Activated B cell treated with CpG ODN at 0.5 μM for 24 hours (primary cell): Measurements from ENCODE around the gene UBE2I. TPM values are rescaled to one million over a fixed set of nuclear protein-coding genes. Genes with fewer than 3 reads are reported as not detected.
"Not testable (repeated sequence)": the region's sequence is repeated elsewhere in the genome, so short reads cannot be mapped to it uniquely, and the experiment has no call there.

Source experiments
- ATAC-seq: fragments of 200-7000 bp; cut with Tn5 transposase; one replicate; pipeline ENCODE4 v1.10.0; 2021; ENCODE audit warnings: low read depth, mild to moderate bottlenecking, moderate library complexity
- CTCF ChIA-PET: fragments of 350-600 bp; sonication (Branson Sonifier 250); formaldehyde crosslinking; loops from one replicate; lab custom pipeline; 2021; ENCODE audit warnings: antibody characterized with exemption; lab: Charles Lee
- POLR2A ChIA-PET: fragments of 350-600 bp; sonication (Branson Sonifier 250); formaldehyde crosslinking; loops from one replicate; lab custom pipeline; 2021; ENCODE audit warnings: antibody characterized with exemption; lab: Charles Lee
- DNase-seq: peaks from one replicate; pipeline ENCODE4 v3.0.0; 2022
- H3K27ac Mint-ChIP-seq: one replicate; pipeline ENCODE4 v1.8.0; 2020; ENCODE audit warnings: mixed read lengths
- H3K27me3 Mint-ChIP-seq: one replicate; pipeline ENCODE4 v1.8.0; 2021; ENCODE audit warnings: mixed read lengths
- H3K36me3 Mint-ChIP-seq: one replicate; pipeline ENCODE4 v1.8.0; 2021; ENCODE audit warnings: low read depth, mixed read lengths
- H3K4me1 Mint-ChIP-seq: one replicate; pipeline ENCODE4 v1.8.0; 2021; ENCODE audit warnings: mixed read lengths
- H3K4me3 Mint-ChIP-seq: one replicate; pipeline ENCODE4 v1.8.0; 2020; ENCODE audit warnings: mild to moderate bottlenecking, mixed read lengths
- H3K9me3 Mint-ChIP-seq: one replicate; pipeline ENCODE4 v1.8.0; 2020; ENCODE audit warnings: mixed read lengths
- CTCF ChIP-seq: fragments of 200-600 bp; IDR thresholded peaks from one replicate; pipeline ENCODE4 v1.8.0; 2022; ENCODE audit warnings: antibody characterized with exemption, mild to moderate bottlenecking
- intact Hi-C: fragments of 100-400 bp; cut with micrococcal nuclease; formaldehyde crosslinking; loops from one replicate; pipeline ENCODE4 v1.15.1; 2024
- total RNA-seq: library from RNA; stranded (reverse); gene quantifications from 2 replicates; pipeline ENCODE4 v1.2.3, GENCODE V29; 2022

Gene UBE2I
- total RNA-seq, 1 donor from 2014 or later, result 240 TPM

DNA sequence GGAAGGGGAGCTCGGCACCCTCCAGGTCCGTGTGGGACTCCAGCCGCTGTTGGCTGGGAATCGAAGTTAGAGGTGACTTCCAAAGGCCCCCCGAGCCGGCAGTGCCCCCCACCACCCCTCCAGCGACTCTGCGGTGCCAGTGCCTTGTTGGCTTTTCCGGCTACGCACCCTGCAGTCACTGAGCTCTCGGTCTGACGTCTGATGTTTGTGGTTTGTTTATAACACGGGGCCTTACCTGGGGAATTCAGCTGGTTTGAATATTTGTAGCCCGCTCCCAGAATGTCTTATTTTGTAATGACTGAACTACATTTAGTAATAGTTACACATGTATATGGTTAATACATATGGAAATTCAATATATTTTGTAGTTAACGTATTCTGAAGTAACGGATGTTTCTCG lies 17.0 kb downstream of the UBE2I start:
- intact Hi-C loops, result loop anchor here (2.0 kb wide), 1 partner anchor 16 kb away; no protein-coding TSS in a partner anchor
- H3K27me3 Mint-ChIP-seq, result no peaks in the 10 kb centered on the region
- ChIA-PET CTCF (no interaction called here), POLR2A (interaction anchor here (0.5 to 1.4 kb wide), 7 partner anchors 17 to 704 kb away, joined by 3 to 13 read pairs (median 4); partner anchors contain the start of genes GFER and UBE2I)
- H3K27ac Mint-ChIP-seq, result peak overlapping the region; percentile 77
- peak; percentile 61 for ATAC-seq
- peak overlapping the region; percentile 46 for H3K4me3 Mint-ChIP-seq
- TF ChIP-seq CTCF, result no peak
- H3K36me3 Mint-ChIP-seq, result peaks cover 29% of the 10 kb centered on the region
- DNase-seq, result no peak
- no peaks in the 10 kb centered on the region for H3K9me3 Mint-ChIP-seq
- peaks cover 9% of the 10 kb centered on the region for H3K4me1 Mint-ChIP-seq

DNA sequence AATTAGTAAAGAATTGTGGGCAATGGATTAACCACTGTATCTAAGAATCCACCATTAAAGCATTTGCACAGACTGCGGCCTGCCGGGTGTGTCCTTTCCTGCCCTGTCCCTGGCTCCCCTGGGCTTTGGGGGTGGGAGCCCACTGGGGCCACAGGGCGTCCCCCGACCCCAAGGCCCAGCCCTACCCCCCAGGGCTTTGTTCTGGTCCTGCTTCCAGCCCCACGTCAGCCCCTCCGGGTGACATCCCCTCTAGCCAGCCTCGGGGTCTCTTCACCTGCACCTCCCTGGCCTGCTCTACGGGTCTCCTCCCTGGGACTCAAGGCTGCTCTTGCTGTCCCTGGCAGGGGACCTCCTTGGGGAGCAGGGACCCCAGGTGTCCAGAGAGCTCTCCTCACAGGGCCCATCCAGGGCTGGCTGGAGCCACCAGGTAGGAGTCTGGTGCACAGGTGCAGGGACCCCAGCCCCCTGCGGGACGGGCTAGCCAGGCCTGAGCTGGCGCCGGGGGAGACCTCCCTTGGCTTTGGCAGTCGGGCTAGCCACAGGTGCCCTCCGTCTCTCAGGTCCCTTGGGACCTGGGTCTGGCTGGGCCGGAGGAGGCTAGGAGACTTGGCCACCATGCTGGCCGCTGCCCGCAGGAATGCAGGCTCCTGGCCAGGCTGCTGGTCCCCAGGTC lies 17.6 kb downstream of the UBE2I start:
- intact Hi-C loops, result loop anchor here (2.0 kb wide), 1 partner anchor 16 kb away; no protein-coding TSS in a partner anchor
- ChIA-PET CTCF (no interaction called here), POLR2A (interaction anchor here (0.5 to 1.4 kb wide), 5 partner anchors 18 to 703 kb away, joined by 3 to 13 read pairs (median 4); partner anchors contain the start of genes GFER and UBE2I)
- Mint-ChIP-seq H3K27ac (peak overlapping the region; percentile 77), H3K4me3 (no peak overlapping the region), H3K9me3 (no peaks in the 10 kb centered on the region), H3K36me3 (peaks cover 28% of the 10 kb centered on the region), H3K4me1 (peaks cover 16% of the 10 kb centered on the region), H3K27me3 (no peaks in the 10 kb centered on the region)
- DNase-seq (no peak), ATAC-seq (no peak)
- TF ChIP-seq CTCF, result no peak

GRCh38 chr16:1327619-1327947 lies 18.1 kb downstream of the UBE2I start:
- CTCF ChIA-PET, result no interaction called here
- Mint-ChIP-seq H3K4me3 (no peak overlapping the region), H3K4me1 (peaks cover 21% of the 10 kb centered on the region), H3K27me3 (peaks cover 4% of the 10 kb centered on the region), H3K9me3 (no peaks in the 10 kb centered on the region), H3K27ac (no peak overlapping the region), H3K36me3 (peaks cover 27% of the 10 kb centered on the region)
- ATAC-seq, result no peak
- no peak for TF ChIP-seq CTCF
- intact Hi-C loops, result loop anchor here (2.0 kb wide), 1 partner anchor 17 kb away; no protein-coding TSS in a partner anchor
- POLR2A ChIA-PET, result no interaction called here
- DNase-seq, result no peak

GRCh38 chr16:1328136-1328535 lies 18.7 kb downstream of the UBE2I start:
- H3K27me3 Mint-ChIP-seq, CTCF ChIA-PET, POLR2A ChIA-PET, H3K9me3 Mint-ChIP-seq, H3K27ac Mint-ChIP-seq, ATAC-seq, DNase-seq, H3K4me3 Mint-ChIP-seq, intact Hi-C loops: not testable (repeated sequence)
- peaks cover 24% of the 10 kb centered on the region for H3K4me1 Mint-ChIP-seq
- peaks cover 27% of the 10 kb centered on the region for H3K36me3 Mint-ChIP-seq

- Mint-ChIP-seq H3K4me1 (peaks cover 24% of the 10 kb centered on the region), H3K27ac (peak overlapping the region; percentile 18), H3K36me3 (peaks cover 20% of the 10 kb centered on the region)
- H3K9me3 Mint-ChIP-seq, intact Hi-C loops, H3K4me3 Mint-ChIP-seq, POLR2A ChIA-PET, H3K27me3 Mint-ChIP-seq, ATAC-seq, DNase-seq: not testable (repeated sequence)
- CTCF ChIA-PET, result interaction anchor here (1.2 kb wide), 1 partner anchor 13 kb away, joined by 3 read pairs; no protein-coding TSS in a partner anchor
Observed at GRCh38 chr16:1328961-1329360, 19.5 kb downstream of the UBE2I start.

GRCh38 chr16:1330260-1330914 lies 21.0 kb downstream of the UBE2I start:
- TF ChIP-seq CTCF, result no peak
- H3K4me3 Mint-ChIP-seq, result no peak overlapping the region
- H3K36me3 Mint-ChIP-seq, result peaks cover 8% of the 10 kb centered on the region
- DNase-seq (no peak), ATAC-seq (no peak)
- H3K4me1 Mint-ChIP-seq, result peaks cover 32% of the 10 kb centered on the region
- intact Hi-C loops, result no loop called here
- no peak overlapping the region for H3K27ac Mint-ChIP-seq
- CTCF ChIA-PET, result no interaction called here
- POLR2A ChIA-PET, result interaction anchor here (1.0 to 3.9 kb wide), 3 partner anchors 12 to 21 kb away, joined by 4 to 26 read pairs (median 17); partner anchors contain the start of gene UBE2I
- peaks cover 7% of the 10 kb centered on the region for H3K27me3 Mint-ChIP-seq
- no peaks in the 10 kb centered on the region for H3K9me3 Mint-ChIP-seq
